IMR-90 (cell line): ENCODE results near the gene POLRMT. TPM values are rescaled to one million over a fixed set of nuclear protein-coding genes. Genes with fewer than 3 reads are reported as not detected.

ENCODE experiments used
- ATAC-seq: fragments of 200-7000 bp; cut with Tn5 transposase; 2 replicates; pipeline ENCODE4 v1.9.1; 2020; ENCODE audit warnings: low read depth, mild to moderate bottlenecking, moderate library complexity
- BruUV-seq: library from RNA; stranded (reverse); fragments of 400-500 nt; replicated peaks from 2 replicates; lab custom pipeline; 2021; lab: Mats Ljungman, UMichigan
- CTCF ChIA-PET: fragments of 300-600 bp; formaldehyde crosslinking; extraction: SDS; loops from one replicate; lab custom pipeline; 2021; ENCODE audit warnings: antibody characterized with exemption; lab: Yijun Ruan, JAX
- POLR2A ChIA-PET: fragments of 300-600 bp; sonication (Branson Sonifier 250); formaldehyde crosslinking; loops from one replicate; lab custom pipeline; 2022; ENCODE audit warnings: antibody characterized with exemption; ENCODE audit not compliant: unreplicated experiment; lab: Charles Lee
- DNase-seq: peaks from one replicate; pipeline ENCODE4 v3.0.0; 2013
- H2AFZ ChIP-seq: replicated peaks from 2 replicates; pipeline ENCODE3; 2013; ENCODE audit warnings: low read length, mild to moderate bottlenecking; ENCODE audit not compliant: poor library complexity
- H2AK5ac ChIP-seq: 2 replicates; pipeline ENCODE4 v1.6.1; 2013; ENCODE audit warnings: low read depth, low read length, inconsistent platforms
- H2AK9ac ChIP-seq: replicated peaks from 2 replicates; pipeline ENCODE3; 2013; ENCODE audit warnings: mild to moderate bottlenecking, low read depth, low read length, moderate library complexity; ENCODE audit not compliant: poor library complexity
- H2BK120ac ChIP-seq: 2 replicates; pipeline ENCODE4 v1.6.1; 2013; ENCODE audit warnings: low read depth, low read length, inconsistent platforms
- H2BK15ac ChIP-seq: 3 replicates; pipeline ENCODE4 v1.6.1; 2013; ENCODE audit warnings: low read depth, low read length, inconsistent platforms
- H2BK20ac ChIP-seq: 2 replicates; pipeline ENCODE4 v1.6.1; 2013; ENCODE audit warnings: low read depth, mild to moderate bottlenecking, inconsistent platforms, low read length, moderate library complexity
- H2BK5ac ChIP-seq: 2 replicates; pipeline ENCODE4 v1.6.1; 2013; ENCODE audit warnings: mild to moderate bottlenecking, low read depth, low read length, inconsistent platforms; ENCODE audit not compliant: poor library complexity, severe bottlenecking
- H3K14ac ChIP-seq: replicated peaks from 2 replicates; pipeline ENCODE4 v1.6.1; 2013; ENCODE audit warnings: low read depth, low read length, inconsistent platforms
- H3K18ac ChIP-seq: 2 replicates; pipeline ENCODE4 v1.6.1; 2013; ENCODE audit warnings: low read depth, low read length, control low read depth
- H3K23ac ChIP-seq: 2 replicates; pipeline ENCODE4 v1.6.1; 2013; ENCODE audit warnings: low read depth, low read length, inconsistent platforms
- H3K27ac ChIP-seq: 2 replicates; pipeline ENCODE4 v1.5.1; 2013; ENCODE audit warnings: mild to moderate bottlenecking, control low read depth, low read length; ENCODE audit not compliant: insufficient read depth
- H3K27me3 ChIP-seq: 2 replicates; pipeline ENCODE4 v1.6.1; 2013; ENCODE audit warnings: low read length; ENCODE audit not compliant: control insufficient read depth, insufficient read depth
- H3K36me3 ChIP-seq: 2 replicates; pipeline ENCODE4 v1.6.1; 2013; ENCODE audit warnings: low read length, mixed read lengths; ENCODE audit not compliant: control insufficient read depth, insufficient read depth
- H3K4ac ChIP-seq: 2 replicates; pipeline ENCODE4 v1.6.1; 2013; ENCODE audit warnings: low read depth, low read length, inconsistent platforms
- H3K4me1 ChIP-seq: 2 replicates; pipeline ENCODE4 v1.6.1; 2013; ENCODE audit warnings: low read length, mixed read lengths; ENCODE audit not compliant: control insufficient read depth, insufficient read depth
- H3K4me2 ChIP-seq: 2 replicates; pipeline ENCODE4 v1.6.1; 2013; ENCODE audit warnings: low read depth, mild to moderate bottlenecking, control low read depth, low read length, moderate library complexity
- H3K4me3 ChIP-seq: 2 replicates; pipeline ENCODE4 v1.5.1; 2013; ENCODE audit warnings: low read depth, mild to moderate bottlenecking, control low read depth, low read length, moderate library complexity; ENCODE audit not compliant: insufficient read depth
- H3K56ac ChIP-seq: 2 replicates; pipeline ENCODE4 v1.6.1; 2013; ENCODE audit warnings: low read length, inconsistent platforms; ENCODE audit not compliant: insufficient read depth; ENCODE audit errors: extremely low read depth
- H3K79me1 ChIP-seq, 2 experiments: 2 replicates each; pipeline ENCODE4 v1.6.1; 2013; ENCODE audit warnings: low read length in 2 of 2, inconsistent platforms in 1 of 2, low read depth in 1 of 2
- H3K9ac ChIP-seq: 2 replicates; pipeline ENCODE4 v1.6.1; 2013; ENCODE audit warnings: low read depth, low read length, control low read depth
- H3K9me1 ChIP-seq: 2 replicates; pipeline ENCODE4 v1.6.1; 2013; ENCODE audit warnings: low read length, inconsistent platforms; ENCODE audit not compliant: insufficient read depth
- H3K9me3 ChIP-seq: 2 replicates; pipeline ENCODE4 v1.6.1; 2013; ENCODE audit warnings: low read length; ENCODE audit not compliant: control insufficient read depth, insufficient read depth
- H4K20me1 ChIP-seq: 2 replicates; pipeline ENCODE4 v1.6.1; 2013; ENCODE audit warnings: low read length, inconsistent platforms; ENCODE audit not compliant: insufficient read depth
- H4K5ac ChIP-seq: 2 replicates; pipeline ENCODE4 v1.6.1; 2013; ENCODE audit warnings: mild to moderate bottlenecking, low read depth, low read length, control low read depth
- H4K8ac ChIP-seq, 2 experiments: 2 replicates each; pipeline ENCODE4 v1.6.1; 2013; ENCODE audit warnings: low read depth in 2 of 2, low read length in 2 of 2, control low read depth in 1 of 2, inconsistent platforms in 1 of 2
- H4K91ac ChIP-seq: 2 replicates; pipeline ENCODE4 v1.6.1; 2013; ENCODE audit warnings: low read depth, low read length, inconsistent platforms; ENCODE audit not compliant: insufficient read depth
- MAFK ChIP-seq: IDR thresholded peaks from 2 replicates; pipeline ENCODE4 v1.6.1; 2012; ENCODE audit warnings: low read depth, low read length, improper control_type of control experiment
- SMC3 ChIP-seq: fragments of 150-350 bp; IDR thresholded peaks from 2 replicates; pipeline ENCODE4 v1.6.1; 2016; ENCODE audit warnings: low read depth, mild to moderate bottlenecking, antibody characterized with exemption, low read length, moderate library complexity
- WGBS, 2 experiments: methylation state at CpG; one replicate each; pipeline versions ENCODE4 v1.1.5 to v1.1.7; 2013; ENCODE audit warnings: missing lambda C conversion rate in 2 of 2; ENCODE audit not compliant: insufficient read length in 1 of 2; ENCODE audit errors: extremely low coverage in 2 of 2; 5-methylcytosine and 5-hydroxymethylcytosine counted together
- dilution Hi-C: fragments of 300-500 bp; cut with HindIII; formaldehyde crosslinking; loops from one replicate; pipeline ENCODE4 v1.14.3; 2018; ENCODE audit warnings: low sequenced_read_pairs; ENCODE audit not compliant: unreplicated experiment
- in situ Hi-C: fragments of 300-500 bp; cut with MboI; formaldehyde crosslinking; loops from 3 replicates; pipeline ENCODE4 v1.14.3; 2019; ENCODE audit warnings: low sequenced_read_pairs, inconsistent platforms, mixed read lengths
- intact Hi-C: fragments of 100-400 bp; cut with micrococcal nuclease; formaldehyde crosslinking; loops from 2 replicates; pipeline ENCODE4 v1.10.0; 2022
- polyA plus RNA-seq, 3 experiments: library from polyadenylated mRNA; depleted of rRNA; stranded (reverse); fragments of >200 nt; gene quantifications; 2 replicates each; pipeline ENCODE4 v1.2.3, GENCODE V29; 2012; ENCODE audit warnings: low replicate concordance in 1 of 3
- total RNA-seq: library from RNA; depleted of rRNA; stranded (reverse); fragments of >200 nt; gene quantifications from 2 replicates; pipeline ENCODE4 v1.2.3, GENCODE V29; 2012
- TF ChIP-seq, protein P1 (sequence below): fragments of 150-350 bp; IDR thresholded peaks from 2 replicates; pipeline ENCODE4 v1.6.1; 2017; ENCODE audit warnings: mild to moderate bottlenecking, antibody characterized with exemption, low read length, low read depth

The POLRMT gene
- total and polyA plus RNA-seq, 2 of the 4 experiments (the other 2 are of a cell fraction): 9.9 to 29.6 TPM

- Histone ChIP-seq H4K91ac (no peak overlapping the region), H4K5ac (no peak overlapping the region), H3K4me2 (no peak overlapping the region), H3K23ac (no peak overlapping the region), H2AK9ac (no peak overlapping the region), H4K8ac (no peak overlapping the region), H2AK5ac (no peak overlapping the region), H3K36me3 (peaks cover 40% of the 10 kb centered on the region), H3K4me1 (no peaks in the 10 kb centered on the region), H3K79me1 (peaks cover 0 to 41% of the 10 kb centered on the region in 2 experiments; a peak in 3 of 4 replicates), H3K18ac (no peak overlapping the region), H3K14ac (no peak overlapping the region), H3K56ac (no peak overlapping the region), H2BK5ac (no peak overlapping the region), H3K9ac (no peak overlapping the region), H2AFZ (no peak overlapping the region), H2BK120ac (no peak overlapping the region), H4K20me1 (peaks cover 58% of the 10 kb centered on the region), H3K9me3 (no peaks in the 10 kb centered on the region), H3K4ac (no peak overlapping the region), H2BK15ac (no peak overlapping the region), H3K27ac (no peak overlapping the region), H2BK20ac (no peak overlapping the region), H3K27me3 (no peaks in the 10 kb centered on the region), H3K4me3 (no peak overlapping the region), H3K9me1 (no peaks in the 10 kb centered on the region)
- no TSS peak for BruUV-seq
- in situ Hi-C loops (no loop called here), dilution Hi-C loops (no loop called here), intact Hi-C loops (no loop called here)
- ATAC-seq (no peak), DNase-seq (no peak)
- ChIA-PET POLR2A (interaction anchor here (0.6 kb wide), 1 partner anchor 140 kb away, joined by 3 read pairs; no protein-coding TSS in a partner anchor), CTCF (no interaction called here)
- WGBS, 2 experiments: 93% methylated on average over 38 of the region's 54 CpGs; no CpG with 5 or more reads in 1 of the 2 experiments
- TF ChIP-seq, protein P1, sequence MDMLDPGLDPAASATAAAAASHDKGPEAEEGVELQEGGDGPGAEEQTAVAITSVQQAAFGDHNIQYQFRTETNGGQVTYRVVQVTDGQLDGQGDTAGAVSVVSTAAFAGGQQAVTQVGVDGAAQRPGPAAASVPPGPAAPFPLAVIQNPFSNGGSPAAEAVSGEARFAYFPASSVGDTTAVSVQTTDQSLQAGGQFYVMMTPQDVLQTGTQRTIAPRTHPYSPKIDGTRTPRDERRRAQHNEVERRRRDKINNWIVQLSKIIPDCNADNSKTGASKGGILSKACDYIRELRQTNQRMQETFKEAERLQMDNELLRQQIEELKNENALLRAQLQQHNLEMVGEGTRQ: no peak
- TF ChIP-seq SMC3: no peak
- no peak for TF ChIP-seq MAFK
Measured at GRCh38 chr19:652467-653389, 19.4 kb upstream of the POLRMT start.
